NB4 (cell line): ENCODE data around the gene TMEM164.
A peak's percentile ranks its signal among the peaks of the same experiment; 100 is the strongest.

Source experiments
- DNase-seq: peaks from one replicate; pipeline ENCODE4 v3.0.0; 2010; ENCODE audit warnings: low read depth
- H3K4me3 ChIP-seq: one replicate; pipeline ENCODE4 v1.5.1; 2011; ENCODE audit warnings: mild to moderate bottlenecking, low read depth, low read length, moderate library complexity
- CTCF ChIP-seq: IDR thresholded peaks from one replicate; pipeline ENCODE4 v1.5.1; 2012; ENCODE audit warnings: low read depth, low read length
- MAX ChIP-seq: IDR thresholded peaks from 2 replicates; pipeline ENCODE4 v1.6.1; 2011; ENCODE audit warnings: low read depth, low read length
- MYC ChIP-seq: IDR thresholded peaks from 2 replicates; pipeline ENCODE4 v1.6.1; 2011; ENCODE audit warnings: low read depth, low read length
- POLR2A ChIP-seq: IDR thresholded peaks from 2 replicates; pipeline ENCODE4 v1.6.1; 2011; ENCODE audit warnings: mild to moderate bottlenecking; ENCODE audit not compliant: insufficient read length; ENCODE audit errors: extremely low read depth

TMEM164 gene

DNA sequence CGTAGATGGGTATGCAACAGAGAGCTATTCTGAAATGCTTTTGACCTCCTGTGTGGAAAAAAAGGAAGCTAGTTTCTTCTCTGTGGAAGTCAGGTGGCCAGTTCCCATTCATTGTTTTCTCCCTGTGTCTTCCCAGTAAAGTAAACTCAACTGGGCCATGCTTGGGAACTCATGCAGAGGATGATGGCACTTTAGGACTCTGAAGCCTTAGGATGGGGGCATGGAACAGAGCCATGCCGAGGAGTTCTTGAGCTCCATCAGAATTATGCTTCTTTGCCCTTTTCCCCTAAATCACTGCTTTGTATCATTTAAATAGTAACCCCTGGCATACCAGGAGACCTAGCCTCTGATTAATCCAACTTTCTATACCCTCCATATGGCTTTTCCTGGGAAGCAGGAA lies 3.2 kb downstream of the TMEM164 start:
- TF ChIP-seq POLR2A (no peak), MAX (no peak), CTCF (no peak), MYC (no peak)
- DNase-seq: no peak
- H3K4me3 ChIP-seq: no peak overlapping the region

- no peak for TF ChIP-seq MAX
- TF ChIP-seq MYC: no peak
- no peak for TF ChIP-seq POLR2A
- no peak for TF ChIP-seq CTCF
- DNase-seq: peak; percentile 15
- H3K4me3 ChIP-seq: peak overlapping the region; percentile 4
Measured at GRCh38 chrX:110006821-110007375, 4.0 kb downstream of the TMEM164 start.

- TF ChIP-seq POLR2A (no peak), MAX (no peak), MYC (no peak), CTCF (no peak)
- DNase-seq: no peak
- H3K4me3 ChIP-seq: no peak overlapping the region
Measured at GRCh38 chrX:110008011-110008635, 5.2 kb downstream of the TMEM164 start.

DNA sequence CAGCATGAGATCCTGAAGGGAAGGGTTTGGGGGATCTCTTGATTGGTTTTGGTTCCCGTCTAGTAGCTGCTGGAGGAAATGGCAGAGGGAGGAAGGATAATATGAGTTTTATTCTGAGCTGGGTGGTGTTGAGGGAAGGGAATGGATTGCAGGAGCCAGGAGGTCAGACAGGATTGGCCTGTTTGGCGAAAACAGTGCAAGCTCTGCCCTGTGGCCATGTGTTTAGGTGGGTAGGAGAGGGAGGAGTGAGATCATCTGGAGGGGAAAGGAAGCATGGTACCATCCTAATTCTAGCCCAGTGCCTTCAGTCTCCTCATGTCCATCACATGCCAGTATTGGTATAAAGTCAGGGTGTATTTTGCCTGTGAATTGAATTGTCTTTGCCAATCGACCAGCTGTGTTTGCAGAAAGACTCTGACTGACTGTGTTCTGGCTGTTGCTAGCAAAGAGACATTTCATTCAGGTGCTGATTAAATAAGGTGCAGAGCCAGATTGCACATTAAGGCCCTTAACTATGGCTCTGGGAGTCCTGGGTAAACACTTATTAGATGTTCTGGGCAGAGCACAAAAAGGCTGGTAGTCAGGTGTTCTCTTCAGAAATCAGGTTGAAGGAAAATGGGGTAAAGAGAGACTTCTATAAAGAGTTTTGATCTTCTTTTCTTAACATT lies 10.0 kb downstream of the TMEM164 start:
- TF ChIP-seq MYC (no peak), MAX (no peak), POLR2A (no peak), CTCF (no peak)
- no peak for DNase-seq
- H3K4me3 ChIP-seq: no peak overlapping the region

DNA sequence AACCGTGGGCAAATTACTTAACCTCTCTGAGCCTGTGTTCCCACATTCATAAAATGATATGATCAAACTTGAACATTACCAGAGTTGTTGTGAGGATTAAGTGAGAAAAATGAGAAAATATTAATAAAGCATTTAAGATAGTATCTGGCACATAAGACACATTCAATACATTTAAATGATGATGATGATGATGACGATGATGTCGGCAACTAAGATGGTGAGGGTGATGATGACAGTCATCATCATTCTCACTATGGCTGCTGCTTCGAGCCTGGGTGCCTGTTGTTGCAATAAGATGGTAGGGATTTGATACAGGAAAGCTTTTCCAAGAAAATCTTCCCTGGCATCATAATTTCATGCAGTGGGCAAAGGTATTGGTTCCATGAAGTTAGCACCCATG lies 11.1 kb downstream of the TMEM164 start:
- TF ChIP-seq MAX: no peak

DNA sequence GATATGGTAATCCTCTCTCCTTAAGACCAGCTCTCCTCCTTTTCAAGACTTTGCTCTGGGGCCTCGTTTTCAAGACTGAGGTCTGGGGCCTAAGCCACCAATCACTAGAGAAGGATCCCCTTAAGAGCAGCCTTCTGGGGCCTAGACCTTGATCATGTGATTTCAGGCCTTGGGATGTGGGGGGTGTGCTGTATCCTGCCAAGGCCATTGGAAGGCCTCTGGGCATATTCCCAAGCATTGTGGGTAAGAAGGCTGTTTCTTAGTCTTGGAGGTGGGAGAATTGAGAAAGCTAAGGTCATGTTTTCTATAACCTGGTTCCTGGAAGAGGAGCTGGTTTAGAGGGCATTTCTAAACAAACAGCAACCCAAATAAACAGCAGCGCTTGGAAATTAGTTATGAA lies 12.1 kb downstream of the TMEM164 start:
- TF ChIP-seq POLR2A (no peak), MYC (no peak), MAX (no peak), CTCF (no peak)

More for the DNA sequence above, 11.1 kb downstream of the TMEM164 start:
- no peak overlapping the region for H3K4me3 ChIP-seq
- DNase-seq: no peak

More for the DNA sequence above, 12.1 kb downstream of the TMEM164 start:
- DNase-seq: no peak
- H3K4me3 ChIP-seq: no peak overlapping the region
